Measurements from ENCODE around the gene GATA1.

Gene GATA1

DNA sequence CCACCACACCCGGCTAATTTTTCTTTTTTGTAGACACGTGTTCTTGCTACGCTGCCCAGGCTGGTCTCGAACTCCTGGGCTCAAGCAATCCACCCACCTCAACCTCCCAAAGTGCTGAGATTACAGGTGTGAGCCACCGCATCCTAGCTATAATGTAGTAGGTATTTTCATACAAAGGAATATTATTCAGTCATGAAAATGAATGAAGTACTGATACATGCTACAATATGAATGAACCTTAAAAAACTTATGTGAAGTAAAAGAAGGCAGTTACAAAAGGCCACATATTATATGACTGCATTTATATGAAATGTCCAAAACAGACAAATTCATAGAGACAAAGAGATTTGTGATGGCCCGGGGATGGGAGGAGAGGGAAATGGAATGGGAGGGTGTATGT lies 4.7 kb upstream of the GATA1 start (continued):
- TF ChIP-seq, protein P1, sequence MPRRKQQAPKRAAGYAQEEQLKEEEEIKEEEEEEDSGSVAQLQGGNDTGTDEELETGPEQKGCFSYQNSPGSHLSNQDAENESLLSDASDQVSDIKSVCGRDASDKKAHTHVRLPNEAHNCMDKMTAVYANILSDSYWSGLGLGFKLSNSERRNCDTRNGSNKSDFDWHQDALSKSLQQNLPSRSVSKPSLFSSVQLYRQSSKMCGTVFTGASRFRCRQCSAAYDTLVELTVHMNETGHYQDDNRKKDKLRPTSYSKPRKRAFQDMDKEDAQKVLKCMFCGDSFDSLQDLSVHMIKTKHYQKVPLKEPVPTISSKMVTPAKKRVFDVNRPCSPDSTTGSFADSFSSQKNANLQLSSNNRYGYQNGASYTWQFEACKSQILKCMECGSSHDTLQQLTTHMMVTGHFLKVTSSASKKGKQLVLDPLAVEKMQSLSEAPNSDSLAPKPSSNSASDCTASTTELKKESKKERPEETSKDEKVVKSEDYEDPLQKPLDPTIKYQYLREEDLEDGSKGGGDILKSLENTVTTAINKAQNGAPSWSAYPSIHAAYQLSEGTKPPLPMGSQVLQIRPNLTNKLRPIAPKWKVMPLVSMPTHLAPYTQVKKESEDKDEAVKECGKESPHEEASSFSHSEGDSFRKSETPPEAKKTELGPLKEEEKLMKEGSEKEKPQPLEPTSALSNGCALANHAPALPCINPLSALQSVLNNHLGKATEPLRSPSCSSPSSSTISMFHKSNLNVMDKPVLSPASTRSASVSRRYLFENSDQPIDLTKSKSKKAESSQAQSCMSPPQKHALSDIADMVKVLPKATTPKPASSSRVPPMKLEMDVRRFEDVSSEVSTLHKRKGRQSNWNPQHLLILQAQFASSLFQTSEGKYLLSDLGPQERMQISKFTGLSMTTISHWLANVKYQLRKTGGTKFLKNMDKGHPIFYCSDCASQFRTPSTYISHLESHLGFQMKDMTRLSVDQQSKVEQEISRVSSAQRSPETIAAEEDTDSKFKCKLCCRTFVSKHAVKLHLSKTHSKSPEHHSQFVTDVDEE (CRISPR knock-in tag; IDR thresholded peaks at IDR 0.05): no peak
- TF ChIP-seq ZFP3 (CRISPR knock-in tag; IDR thresholded peaks at IDR 0.05): no peak

- no peak for ATAC-seq
- TF ChIP-seq PPARA (CRISPR knock-in tag; IDR thresholded peaks at IDR 0.05; ENCODE audit: borderline replicate concordance) (no peak), ZNF565 (CRISPR knock-in tag; conservative IDR thresholded peaks at IDR 0.05; ENCODE audit: low read depth) (no peak), TCF4 (CRISPR knock-in tag; IDR thresholded peaks at IDR 0.05; ENCODE audit: borderline replicate concordance) (no peak), ZFP3 (CRISPR knock-in tag; IDR thresholded peaks at IDR 0.05) (no peak)
These were observed 4.2 kb upstream of the GATA1 start for GRCh38 chrX:48782216-48782615.

- TF ChIP-seq TOX (CRISPR knock-in tag; IDR thresholded peaks at IDR 0.05; ENCODE audit: borderline replicate concordance) (no peak), RARB (CRISPR knock-in tag; IDR thresholded peaks at IDR 0.05) (no peak), PPARA (CRISPR knock-in tag; IDR thresholded peaks at IDR 0.05; ENCODE audit: borderline replicate concordance) (no peak), ZNF70 (CRISPR knock-in tag; IDR thresholded peaks at IDR 0.05) (no peak), CSRNP3 (CRISPR knock-in tag; IDR thresholded peaks at IDR 0.05) (no peak), ARNTL (CRISPR knock-in tag; IDR thresholded peaks at IDR 0.05; ENCODE audit: borderline replicate concordance, low read depth) (no peak), ZFP30 (CRISPR knock-in tag; IDR thresholded peaks at IDR 0.05) (no peak), BACH2 (CRISPR knock-in tag; IDR thresholded peaks at IDR 0.05; ENCODE audit: borderline replicate concordance) (no peak), ZC3H10 (CRISPR knock-in tag; IDR thresholded peaks at IDR 0.05) (no peak), ZFP3 (CRISPR knock-in tag; IDR thresholded peaks at IDR 0.05) (no peak), TCF4 (CRISPR knock-in tag; IDR thresholded peaks at IDR 0.05; ENCODE audit: borderline replicate concordance) (no peak), SNAI2 (CRISPR knock-in tag; IDR thresholded peaks at IDR 0.05) (no peak), POU6F1 (CRISPR knock-in tag; IDR thresholded peaks at IDR 0.05; ENCODE audit: borderline replicate concordance, low read depth) (no peak), ISL1 (CRISPR knock-in tag; IDR thresholded peaks at IDR 0.05) (no peak), OSR1 (CRISPR knock-in tag; IDR thresholded peaks at IDR 0.05) (no peak), ZNF565 (CRISPR knock-in tag; conservative IDR thresholded peaks at IDR 0.05; ENCODE audit: low read depth) (no peak), PATZ1 (CRISPR knock-in tag; IDR thresholded peaks at IDR 0.05; ENCODE audit: borderline replicate concordance) (no peak), ESRRG (CRISPR knock-in tag; IDR thresholded peaks at IDR 0.05) (no peak)
- TF ChIP-seq, protein P2, sequence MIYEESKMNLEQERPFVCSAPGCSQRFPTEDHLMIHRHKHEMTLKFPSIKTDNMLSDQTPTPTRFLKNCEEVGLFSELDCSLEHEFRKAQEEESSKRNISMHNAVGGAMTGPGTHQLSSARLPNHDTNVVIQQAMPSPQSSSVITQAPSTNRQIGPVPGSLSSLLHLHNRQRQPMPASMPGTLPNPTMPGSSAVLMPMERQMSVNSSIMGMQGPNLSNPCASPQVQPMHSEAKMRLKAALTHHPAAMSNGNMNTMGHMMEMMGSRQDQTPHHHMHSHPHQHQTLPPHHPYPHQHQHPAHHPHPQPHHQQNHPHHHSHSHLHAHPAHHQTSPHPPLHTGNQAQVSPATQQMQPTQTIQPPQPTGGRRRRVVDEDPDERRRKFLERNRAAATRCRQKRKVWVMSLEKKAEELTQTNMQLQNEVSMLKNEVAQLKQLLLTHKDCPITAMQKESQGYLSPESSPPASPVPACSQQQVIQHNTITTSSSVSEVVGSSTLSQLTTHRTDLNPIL (CRISPR knock-in tag; IDR thresholded peaks at IDR 0.05; ENCODE audit: low read depth): no peak
- TF ChIP-seq, protein P1 (CRISPR knock-in tag; IDR thresholded peaks at IDR 0.05): no peak
- ATAC-seq: no peak
These were observed 3.6 kb upstream of the GATA1 start for GRCh38 chrX:48782795-48783194.

Measured in SK-N-SH treated with all-trans-retinoic acid at 6 μM for 48 hours (cell line).